IMR-90 (cell line): ENCODE data around the gene PKNOX1.

Experiments used
- CTCF ChIP-seq: conservative IDR thresholded peaks from 2 replicates; pipeline ENCODE4 v1.5.1; 2012; ENCODE audit warnings: mild to moderate bottlenecking, low read depth, low read length, improper control_type of control experiment
- POLR2A ChIP-seq: IDR thresholded peaks from 2 replicates; pipeline ENCODE4 v1.6.1; 2012; ENCODE audit warnings: mild to moderate bottlenecking, low read depth, low read length
- RCOR1 ChIP-seq: IDR thresholded peaks from 2 replicates; pipeline ENCODE4 v1.6.1; 2012; ENCODE audit warnings: mild to moderate bottlenecking, low read length, improper control_type of control experiment; ENCODE audit not compliant: insufficient replicate concordance
- SMC3 ChIP-seq: fragments of 150-350 bp; IDR thresholded peaks from 2 replicates; pipeline ENCODE4 v1.6.1; 2016; ENCODE audit warnings: low read depth, mild to moderate bottlenecking, antibody characterized with exemption, low read length, moderate library complexity
- USF2 ChIP-seq: fragments of 150-350 bp; IDR thresholded peaks from 2 replicates; pipeline ENCODE4 v1.6.1; 2017; ENCODE audit warnings: mild to moderate bottlenecking, antibody characterized with exemption, low read length, low read depth

- TF ChIP-seq CTCF (no peak), RCOR1 (no peak), SMC3 (no peak), POLR2A (no peak), USF2 (no peak)
Observed at GRCh38 chr21:42964546-42965210, 9.7 kb upstream of the PKNOX1 start.
